HG03196 (cell line): ENCODE results near the gene CXCL10.
"Not testable (repeated sequence)": the region's sequence is repeated elsewhere in the genome, so short reads cannot be mapped to it uniquely, and the experiment has no call there.

Experiments
- ATAC-seq: cut with Tn5 transposase; IDR thresholded peaks from one replicate; pipeline ENCODE4 v1.9.1; 2021; ENCODE audit not compliant: unreplicated experiment

CXCL10 gene

DNA sequence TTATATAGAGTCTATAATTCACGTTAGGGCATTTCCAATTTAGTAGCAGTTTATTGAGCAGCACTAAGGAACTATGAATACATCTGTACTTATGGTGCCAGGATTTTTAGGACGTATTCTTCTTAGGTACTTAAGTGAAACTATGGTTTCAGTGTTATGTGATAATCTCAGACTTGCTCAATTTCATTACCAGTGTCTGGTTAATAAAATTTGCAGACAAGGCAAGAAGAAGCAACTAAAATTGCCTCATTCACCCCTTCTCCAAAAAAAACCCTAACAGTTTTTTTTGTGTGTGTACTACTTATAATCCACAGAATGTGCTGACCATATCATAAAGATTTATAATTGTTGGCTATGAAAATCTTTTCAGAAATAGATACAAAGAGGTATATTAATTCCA, 6.0 kb upstream of the CXCL10 start:
- no peak for ATAC-seq

DNA sequence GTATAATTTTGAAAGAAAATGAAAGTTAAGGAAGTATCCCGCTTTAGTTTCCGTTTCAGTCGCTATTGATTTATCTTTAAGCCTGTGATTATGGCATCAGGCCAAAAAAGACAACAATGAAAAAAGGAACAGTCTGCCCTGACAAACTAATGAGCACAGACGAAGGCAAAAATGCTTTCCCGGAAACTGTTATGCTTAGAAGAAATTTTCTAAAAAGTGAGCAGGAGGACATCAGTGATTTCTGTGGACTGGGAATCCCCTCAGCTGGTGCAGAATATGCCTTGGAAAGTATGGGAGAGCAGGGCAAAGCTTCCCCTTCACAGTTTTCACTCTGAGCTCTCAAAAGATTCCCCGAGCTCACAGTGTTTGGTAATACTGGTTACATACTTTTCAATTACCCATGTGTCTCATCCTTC, 5.1 kb upstream of the CXCL10 start:
- ATAC-seq: no peak

DNA sequence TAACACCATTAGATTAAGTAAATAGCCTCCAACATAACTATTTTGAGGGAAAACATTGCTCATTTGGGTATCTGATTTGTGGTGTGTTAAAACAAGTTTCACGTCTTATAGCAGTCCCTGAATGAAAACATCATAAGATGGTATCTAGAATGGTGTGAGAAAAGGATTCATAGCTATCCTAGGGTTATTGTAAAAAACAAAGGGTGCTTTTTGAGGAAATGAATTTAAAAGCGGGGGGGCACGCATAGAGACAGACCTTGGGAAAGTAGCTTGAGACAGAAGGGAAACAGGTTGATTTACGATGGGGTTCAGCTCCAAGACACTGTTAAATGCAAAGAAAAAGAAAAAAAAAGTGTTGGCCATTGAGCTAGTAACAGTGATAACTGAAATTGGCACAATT, 768 bp upstream of the CXCL10 start:
- ATAC-seq: no peak

DNA sequence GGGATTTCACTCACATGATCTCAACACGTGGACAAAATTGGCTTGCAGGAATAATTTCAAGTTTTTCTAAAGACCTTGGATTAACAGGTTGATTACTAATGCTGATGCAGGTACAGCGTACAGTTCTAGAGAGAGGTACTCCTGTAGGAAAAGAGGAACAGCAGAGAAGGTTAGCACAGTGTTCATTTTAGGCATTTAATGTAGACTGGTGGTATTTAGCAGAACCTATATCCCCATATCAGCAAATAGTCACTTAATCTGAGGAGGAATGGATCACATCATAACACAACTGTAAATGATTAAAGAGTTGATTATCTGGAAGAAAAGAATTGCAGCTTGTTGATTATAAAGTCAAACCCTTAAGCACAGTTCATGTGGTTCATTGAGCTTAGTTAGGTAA, 620 bp downstream of the CXCL10 start:
- no peak for ATAC-seq

DNA sequence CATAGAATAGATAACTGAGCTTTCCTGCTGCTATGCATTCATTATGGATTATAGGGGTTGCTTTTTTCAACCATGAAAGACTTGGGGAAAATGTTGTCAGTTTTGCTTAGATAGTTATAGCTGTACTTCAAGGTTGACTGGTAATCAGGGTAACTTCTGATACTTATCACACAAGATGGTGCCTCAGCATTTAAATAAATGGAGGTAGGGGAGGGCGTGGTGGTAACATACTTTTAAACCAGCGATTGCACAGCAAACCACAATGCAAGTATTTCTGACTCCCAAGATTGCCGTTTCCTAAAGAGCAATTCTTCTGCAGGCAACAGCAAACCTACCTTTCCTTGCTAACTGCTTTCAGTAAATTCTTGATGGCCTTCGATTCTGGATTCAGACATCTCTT, 1.3 kb downstream of the CXCL10 start:
- no peak for ATAC-seq

DNA sequence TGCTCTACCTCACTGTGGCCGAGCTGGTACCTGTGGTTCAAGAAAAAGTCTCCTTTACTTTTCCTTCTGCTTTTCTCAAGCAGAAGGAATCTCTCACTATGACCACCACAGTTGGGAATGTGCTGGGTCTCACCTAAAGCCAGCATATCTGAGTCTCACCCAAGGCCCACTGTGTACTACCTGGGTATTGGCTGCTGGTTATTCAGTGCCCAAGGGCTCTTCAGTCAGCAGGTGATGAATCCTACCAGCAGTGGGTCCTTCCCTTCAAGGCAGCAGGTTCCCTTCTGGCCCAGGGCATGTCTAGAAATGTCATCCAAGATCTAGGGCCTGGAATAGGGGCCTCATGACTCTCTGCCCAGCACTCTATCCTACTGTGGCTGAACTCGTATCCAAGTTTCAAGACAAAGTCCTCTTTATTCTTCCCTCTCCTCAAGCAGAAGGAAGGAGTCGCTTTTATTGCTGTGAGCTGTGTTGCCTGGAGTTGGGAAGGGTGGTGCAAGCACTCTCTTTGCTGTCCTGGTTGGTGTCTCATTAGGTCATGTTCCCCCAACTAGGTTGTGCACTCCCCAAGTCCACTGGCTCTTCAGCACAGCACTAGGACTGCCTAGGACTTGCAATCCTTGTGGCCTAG, 6.1 kb downstream of the CXCL10 start:
- no peak for ATAC-seq

DNA sequence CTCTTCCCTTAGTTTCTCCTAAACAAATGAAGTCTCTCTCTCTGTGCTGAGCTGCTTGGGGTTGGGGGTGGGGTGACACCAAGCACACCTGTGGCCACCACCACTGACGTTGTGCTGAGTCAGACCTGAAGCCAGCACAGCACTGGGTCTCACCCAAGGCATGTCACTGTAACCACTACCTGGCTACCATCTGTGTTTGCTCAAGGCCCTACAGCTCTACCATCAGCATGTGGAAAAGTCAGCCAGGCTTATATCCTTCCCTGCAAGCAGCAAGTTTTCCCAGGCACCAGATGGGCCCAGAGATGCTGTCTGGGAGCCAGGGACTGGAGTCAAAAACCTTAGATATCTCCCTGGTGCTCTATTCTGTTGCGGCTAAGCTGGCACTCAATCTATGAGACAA, 6.9 kb downstream of the CXCL10 start:
- peak; percentile 60 for ATAC-seq

DNA sequence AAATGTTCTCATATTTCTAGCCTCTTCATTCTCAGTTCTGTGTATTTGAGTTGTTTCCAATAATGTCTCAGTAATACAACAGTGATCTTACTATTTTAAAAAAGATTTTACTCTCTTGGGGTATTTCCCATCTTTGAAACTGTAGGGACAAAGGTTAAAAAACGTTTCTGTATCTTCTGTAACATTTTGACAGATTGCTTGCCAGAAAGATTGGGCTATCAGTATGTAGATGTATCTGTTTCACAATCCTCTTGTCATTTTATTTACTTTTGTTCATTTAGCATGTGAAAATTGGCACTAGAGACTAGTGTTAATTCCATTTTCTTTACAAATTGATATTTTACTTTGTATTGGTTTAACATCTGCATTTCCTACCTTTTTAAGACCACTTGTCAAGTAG, 9.8 kb downstream of the CXCL10 start:
- ATAC-seq: no peak

DNA sequence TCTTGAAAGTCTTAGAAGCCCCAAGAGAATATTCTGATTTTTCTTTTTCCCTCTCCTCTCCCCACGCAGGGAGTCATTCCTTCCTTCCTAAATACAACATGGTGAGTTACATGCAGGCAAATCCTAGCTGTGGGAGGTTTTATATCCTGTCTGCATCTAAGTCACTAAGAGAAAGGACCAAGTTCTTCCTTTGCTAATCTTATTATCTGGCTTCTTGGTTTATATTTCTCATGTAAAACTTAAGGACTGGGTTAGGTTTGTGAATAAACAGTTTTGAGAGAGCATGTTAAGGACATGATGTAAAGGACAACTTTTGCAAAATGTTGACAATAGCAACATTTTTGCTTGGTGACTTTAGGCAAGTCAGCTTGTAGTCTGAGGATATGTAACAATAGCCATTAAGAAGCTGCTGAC, 10.9 kb downstream of the CXCL10 start:
- no peak for ATAC-seq

DNA sequence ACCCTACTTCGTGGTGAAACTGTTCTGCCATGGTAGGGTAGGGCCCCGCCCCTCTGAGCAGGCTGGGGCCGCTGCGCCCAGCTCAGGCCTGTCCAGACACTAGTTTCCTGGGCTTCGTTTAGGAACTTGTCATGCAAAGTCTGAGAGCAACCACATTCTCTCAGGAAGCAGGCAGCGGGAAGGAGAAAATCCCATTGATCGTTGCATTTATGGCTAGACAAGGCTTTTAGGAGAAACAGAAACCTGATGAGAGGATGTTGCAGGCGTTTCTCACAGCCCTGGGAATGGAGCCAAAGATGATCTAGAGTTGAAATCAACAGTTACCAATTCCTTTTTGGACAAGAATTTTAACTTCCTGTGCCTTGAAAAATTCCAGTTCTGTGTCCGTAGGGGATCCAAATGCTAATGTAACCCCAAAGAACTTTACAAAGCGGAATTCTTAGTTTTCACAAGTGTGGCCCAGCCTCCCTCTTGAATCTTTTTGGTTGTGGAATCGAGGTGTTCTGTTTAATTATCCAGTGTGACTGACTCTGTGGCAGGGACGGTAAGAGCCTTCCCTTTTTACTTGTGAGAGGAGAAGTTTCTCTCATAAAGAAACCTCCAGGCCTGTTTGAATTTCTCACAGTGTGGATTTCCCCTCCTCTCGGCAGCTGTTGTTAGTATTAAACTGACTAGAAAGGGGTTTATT, 11.5 kb downstream of the CXCL10 start:
- ATAC-seq: no peak

DNA sequence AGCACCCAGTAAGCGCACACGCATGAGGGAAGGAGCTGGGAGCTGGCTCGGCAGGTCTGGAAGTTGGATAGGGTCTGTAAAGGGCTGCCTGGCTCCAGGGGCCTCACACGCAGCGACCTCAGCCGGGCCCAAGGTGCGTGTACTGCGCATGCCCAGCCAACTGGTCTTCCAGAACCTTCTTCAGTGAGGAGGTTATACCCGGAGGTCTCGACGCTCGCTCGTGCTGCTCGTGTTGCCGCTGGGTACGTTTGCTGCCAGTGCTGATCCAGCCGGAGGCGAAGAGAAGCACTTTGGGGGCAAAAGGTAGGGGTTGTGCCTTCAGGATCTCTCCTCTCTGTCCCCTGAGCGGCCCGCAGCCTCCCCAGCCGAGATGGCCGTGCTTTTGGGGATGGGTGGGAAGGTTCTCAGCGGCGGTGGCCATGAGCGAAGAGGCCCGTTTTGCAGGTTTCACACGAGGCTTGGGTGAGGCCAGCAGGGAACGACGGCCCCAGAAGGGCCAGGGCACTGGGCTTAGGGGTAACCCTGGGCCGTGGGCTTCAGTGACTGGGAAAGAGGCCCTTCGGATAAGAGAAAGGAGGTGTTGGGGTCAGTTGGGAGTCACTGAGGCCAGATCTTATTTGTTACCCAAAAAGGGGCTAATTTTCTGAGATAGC, 12.2 kb downstream of the CXCL10 start:
- no peak for ATAC-seq

DNA sequence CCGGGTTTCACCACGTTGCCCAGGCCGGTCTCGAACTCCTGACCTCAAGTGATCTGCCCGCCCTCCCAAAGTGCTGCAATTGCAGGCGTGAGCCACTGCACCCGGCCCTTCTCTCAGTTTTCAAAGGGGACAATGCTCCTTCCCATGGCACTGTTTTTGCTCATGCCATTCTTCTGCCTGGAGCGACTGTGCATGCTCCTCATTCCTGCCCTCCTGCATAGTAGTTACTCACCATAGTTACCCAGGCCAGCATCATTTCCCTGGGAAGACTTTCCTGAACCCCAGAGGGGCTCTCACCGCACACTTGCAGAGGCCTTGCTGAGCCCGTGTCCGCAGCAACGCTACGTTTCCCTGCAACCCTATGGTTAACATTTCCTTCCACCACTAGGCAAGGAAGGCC, 12.7 kb downstream of the CXCL10 start:
- ATAC-seq: no peak

DNA sequence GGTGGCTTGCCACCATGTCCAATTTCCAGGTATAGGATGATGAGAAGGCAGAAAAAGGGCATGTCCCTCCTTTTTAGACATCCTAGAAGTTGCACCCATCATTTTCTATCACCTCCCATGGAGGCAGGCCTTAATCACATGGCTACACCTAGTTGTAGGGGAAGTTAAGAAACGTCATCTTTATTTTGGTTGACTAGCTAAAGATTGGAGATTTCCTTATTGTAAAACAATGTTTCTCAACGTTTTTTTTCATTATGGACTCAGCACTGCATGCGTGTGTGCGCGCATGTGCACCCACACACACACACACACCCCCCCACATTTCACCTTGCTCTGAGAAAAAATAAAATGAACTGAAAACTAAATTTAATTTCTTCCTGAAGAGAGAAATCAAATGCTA, 14.0 kb downstream of the CXCL10 start:
- no peak for ATAC-seq

DNA sequence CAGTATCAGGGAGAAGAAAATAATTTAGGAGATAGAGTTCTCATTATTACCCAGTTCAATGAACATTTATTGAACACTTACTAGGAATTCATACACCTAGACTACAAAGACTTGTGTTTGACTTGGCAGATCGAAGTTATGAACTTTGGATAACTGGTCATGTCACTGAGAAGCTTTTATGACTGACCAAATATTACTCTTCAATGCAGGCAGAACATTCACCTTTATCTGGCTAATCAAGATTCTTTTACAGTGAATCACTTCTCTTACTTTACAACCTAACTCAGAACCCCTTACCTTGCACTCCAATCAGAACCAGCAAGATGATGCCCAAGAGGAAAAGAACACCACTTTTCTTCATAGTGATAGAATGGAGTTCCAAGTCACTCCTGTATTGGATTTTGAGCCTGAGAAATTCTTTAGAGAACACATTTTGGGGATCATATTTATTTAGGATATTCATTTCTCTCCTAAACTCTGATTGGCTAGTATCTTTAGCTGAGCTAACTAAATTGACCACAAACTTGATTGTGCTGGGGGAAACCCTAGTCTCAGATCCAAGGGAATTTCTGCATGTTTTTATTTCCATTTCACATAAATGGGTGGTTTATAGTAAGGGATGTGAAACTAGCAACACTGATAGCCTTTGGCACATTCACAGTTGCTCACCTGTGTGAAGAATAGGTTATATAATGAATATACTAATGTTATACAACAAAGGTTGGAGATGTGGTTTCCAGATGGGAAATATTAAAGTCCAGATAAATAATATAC, 16.0 kb downstream of the CXCL10 start, which contains the start of gene CXCL9:
Gene CXCL9, minus strand, starts transcription at position 421 of the 774 bp plus-strand sequence. Its CDS starts 60 bp downstream, at position 361.
- no peak for ATAC-seq

DNA sequence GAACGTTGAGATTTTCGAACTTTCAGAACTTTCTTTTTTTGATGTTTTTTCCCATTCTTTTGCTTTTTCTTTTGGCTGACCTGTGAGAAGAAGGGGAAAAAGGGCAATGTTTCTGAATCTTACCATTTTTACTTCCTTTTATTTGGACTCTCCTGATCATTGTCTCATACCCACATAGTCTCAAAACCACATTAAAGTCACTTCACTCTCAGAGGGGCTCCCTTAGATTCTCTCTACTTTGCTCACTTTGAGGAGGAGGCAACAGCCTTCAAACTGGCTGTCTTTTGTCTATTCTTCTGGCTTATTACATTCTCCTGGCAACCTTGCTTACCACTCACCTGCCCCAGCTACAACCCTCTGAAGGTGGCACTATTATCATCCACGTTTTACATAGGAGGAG, 19.7 kb downstream of the CXCL10 start:
- no peak for ATAC-seq

DNA sequence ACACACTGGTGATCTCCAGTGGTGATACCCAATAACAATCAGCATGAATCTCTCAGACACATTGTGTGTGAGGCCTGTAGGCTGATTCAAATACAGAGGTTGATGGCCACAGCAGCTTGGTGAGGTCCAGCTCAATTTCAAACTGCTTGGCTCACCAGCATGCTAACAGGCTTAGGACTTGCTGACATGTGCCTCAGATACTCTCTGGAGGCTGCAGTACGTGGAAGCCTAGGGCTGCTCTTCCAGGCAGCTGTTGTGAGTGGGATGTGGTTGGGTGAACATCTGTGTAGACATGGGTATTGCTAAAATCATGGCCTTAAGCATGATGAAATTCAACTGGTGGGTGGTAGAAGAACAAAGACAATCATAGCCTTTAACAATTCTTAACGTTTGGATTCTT, 20.3 kb downstream of the CXCL10 start:
- no peak for ATAC-seq

DNA sequence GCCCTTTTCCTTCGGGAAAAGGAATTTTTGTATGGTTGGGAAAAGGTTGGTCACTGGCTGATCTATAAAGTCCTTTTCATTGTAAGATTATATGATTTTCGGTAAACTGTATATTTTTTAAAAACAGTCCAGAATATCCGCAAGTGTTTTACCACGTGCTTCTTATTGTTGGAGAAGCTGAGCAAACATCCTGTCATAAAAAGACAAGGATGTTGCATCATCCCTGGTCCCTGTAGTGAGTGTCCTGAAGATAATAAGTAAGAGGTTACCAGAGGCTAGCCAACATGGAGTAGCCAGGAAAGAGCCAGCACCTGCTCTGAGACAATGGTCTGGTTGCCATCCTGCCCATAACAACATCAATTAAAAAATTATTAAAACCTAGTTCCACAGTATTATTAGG, 21.1 kb downstream of the CXCL10 start:
- no peak for ATAC-seq

DNA sequence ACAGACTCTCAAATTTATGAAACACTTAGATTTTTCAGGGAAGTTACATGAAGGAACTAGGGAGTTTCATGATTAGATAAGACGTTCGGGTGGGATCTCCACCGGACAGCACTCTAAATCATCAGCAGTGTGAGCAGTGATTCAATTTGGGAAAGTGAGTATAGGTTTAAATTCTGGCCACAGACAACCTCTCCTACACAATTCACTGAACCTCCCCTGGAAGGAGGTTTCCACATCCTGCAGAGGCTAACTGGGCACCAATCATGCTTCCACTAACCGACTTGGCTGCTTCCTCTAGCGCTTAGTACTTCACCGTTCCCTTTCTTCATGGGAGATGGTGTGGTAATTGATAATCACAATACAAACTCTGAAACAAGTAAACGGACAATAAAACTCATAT, 21.6 kb downstream of the CXCL10 start:
- no peak for ATAC-seq

DNA sequence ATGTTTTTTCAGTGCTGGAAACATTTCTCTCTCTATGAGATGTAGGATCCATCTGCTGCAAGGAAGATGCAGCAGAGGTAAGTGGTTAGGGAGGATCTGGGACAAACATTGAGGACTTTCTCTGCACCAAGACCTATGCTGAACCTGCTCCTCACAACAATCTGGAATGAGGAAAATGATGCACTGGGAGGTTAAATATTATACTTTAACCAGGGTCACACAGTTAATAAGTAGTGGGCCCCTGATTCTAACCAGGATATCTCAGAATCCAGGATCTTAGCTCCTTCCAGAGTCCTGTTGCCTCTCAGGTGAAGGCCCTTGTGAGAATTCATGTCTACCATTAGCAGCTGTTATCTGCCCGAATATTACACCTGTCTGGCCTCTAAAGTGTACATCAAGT, 23.0 kb downstream of the CXCL10 start:
- no peak for ATAC-seq

DNA sequence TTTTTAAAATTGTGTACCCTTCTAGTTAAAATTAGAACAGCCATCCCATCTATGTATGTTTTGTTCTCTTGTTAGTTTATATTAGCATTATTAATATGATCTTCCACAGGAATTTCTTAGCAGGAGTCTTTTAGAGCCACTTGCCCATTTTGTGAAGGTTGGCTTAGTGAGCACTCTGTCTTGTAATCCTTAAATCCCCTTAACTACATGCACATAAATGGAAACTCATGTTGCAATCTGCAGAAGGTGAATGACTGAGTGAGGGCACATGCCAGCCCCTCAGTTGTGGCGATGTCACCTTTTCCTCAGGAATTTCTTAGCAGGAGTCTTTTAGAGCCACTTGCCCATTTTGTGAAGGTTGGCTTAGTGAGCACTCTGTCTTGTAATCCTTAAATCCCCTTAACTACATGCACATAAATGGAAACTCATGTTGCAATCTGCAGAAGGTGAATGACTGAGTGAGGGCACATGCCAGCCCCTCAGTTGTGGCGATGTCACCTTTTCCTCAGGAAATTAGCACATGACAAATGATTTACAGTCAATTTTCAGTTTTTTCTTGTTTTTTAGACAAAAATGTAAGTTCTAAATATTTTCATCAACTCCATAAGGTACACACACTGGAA, 24.7 kb downstream of the CXCL10 start:
- not testable (repeated sequence) for ATAC-seq

DNA sequence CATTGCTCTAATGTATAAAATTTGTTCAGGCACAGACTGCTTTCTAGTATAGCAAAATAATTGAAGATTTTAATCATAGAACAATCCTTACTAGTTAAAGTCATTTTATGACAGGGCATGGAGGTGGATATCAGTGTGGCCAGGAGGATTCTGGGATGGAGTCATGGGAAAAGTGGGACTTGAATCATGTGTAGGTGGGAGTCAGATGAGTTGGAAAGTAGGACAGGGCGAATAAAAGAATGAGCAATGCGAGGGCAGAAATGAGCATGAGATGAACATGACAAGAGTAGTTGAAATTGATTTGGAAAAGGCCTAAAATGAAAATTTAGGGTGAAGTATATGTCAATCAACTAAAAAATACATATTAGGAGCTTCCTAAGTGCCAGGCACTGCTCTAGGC, 25.4 kb downstream of the CXCL10 start:
- ATAC-seq: no peak
